Tibial artery (tissue), 4 donors: ENCODE data around the gene CRYM.

Experiments used
- DNase-seq, 2 donors: peaks; one replicate each; pipeline ENCODE4 v3.0.0-alpha.2; 2019
- H3K27ac ChIP-seq, 2 donors: fragments of 200-600 bp; sonication (generic) in 1 of 2; 1 replicate in 1 of 2; 2 replicates in 1 of 2; pipeline ENCODE4 v1.5.1; 2018 to 2019; ENCODE audit warnings: mild to moderate bottlenecking in 1 of 2
- H3K27me3 ChIP-seq, 2 donors: fragments of 200-600 bp; sonication (generic) in 1 of 2; one replicate each; pipeline versions ENCODE4 v1.5.1 to v1.6.0; 2016 to 2019
- H3K36me3 ChIP-seq, 3 donors: fragments of 200-600 bp; sonication (generic) in 2 of 3; one replicate each; pipeline ENCODE4 v1.5.1; 2016 to 2019; ENCODE audit warnings: mild to moderate bottlenecking in 2 of 3
- H3K4me1 ChIP-seq, 4 donors: fragments of 200-600 bp; sonication (generic) in 2 of 4; 1 replicate in 3 of 4; 2 replicates in 1 of 4; pipeline ENCODE4 v1.5.1; 2016 to 2019
- H3K4me3 ChIP-seq, 2 donors: fragments of 200-600 bp; sonication (generic) in 1 of 2; 1 replicate in 1 of 2; 2 replicates in 1 of 2; pipeline ENCODE4 v1.5.1; 2018 to 2019; ENCODE audit warnings: mild to moderate bottlenecking in 2 of 2
- H3K9me3 ChIP-seq, 3 donors: fragments of 200-600 bp; sonication (generic) in 1 of 3; one replicate each; pipeline ENCODE4 v1.5.1; 2016 to 2019
- intact Hi-C: fragments of 100-400 bp; cut with DNase I; formaldehyde crosslinking; loops from one replicate; pipeline ENCODE4 v1.15.0; 2023; ENCODE audit warnings: low total_unique reads
- TF ChIP-seq, protein P1 (sequence below), 2 experiments: fragments of 200-600 bp in 1 of 2; fragments of 450-650 bp in 1 of 2; IDR thresholded peaks; one replicate each; pipeline ENCODE4 v1.5.1; 2017 to 2019; ENCODE audit warnings: antibody characterized with exemption in 2 of 2, mild to moderate bottlenecking in 1 of 2, moderate library complexity in 1 of 2

The CRYM gene

GRCh38 chr16:21224800-21225199, 53.3 kb downstream of the CRYM start:
- H3K4me3 ChIP-seq = no peak overlapping the region
- no peak for DNase-seq
- no peak overlapping the region for H3K27ac ChIP-seq
- peaks cover 0 to 15% of the 10 kb centered on the region in 2 donors for H3K27me3 ChIP-seq
- no peaks in the 10 kb centered on the region for H3K4me1 ChIP-seq
- no peaks in the 10 kb centered on the region for H3K9me3 ChIP-seq
- no peaks in the 10 kb centered on the region for H3K36me3 ChIP-seq
- intact Hi-C loops = no loop called here
- TF ChIP-seq, protein P1, sequence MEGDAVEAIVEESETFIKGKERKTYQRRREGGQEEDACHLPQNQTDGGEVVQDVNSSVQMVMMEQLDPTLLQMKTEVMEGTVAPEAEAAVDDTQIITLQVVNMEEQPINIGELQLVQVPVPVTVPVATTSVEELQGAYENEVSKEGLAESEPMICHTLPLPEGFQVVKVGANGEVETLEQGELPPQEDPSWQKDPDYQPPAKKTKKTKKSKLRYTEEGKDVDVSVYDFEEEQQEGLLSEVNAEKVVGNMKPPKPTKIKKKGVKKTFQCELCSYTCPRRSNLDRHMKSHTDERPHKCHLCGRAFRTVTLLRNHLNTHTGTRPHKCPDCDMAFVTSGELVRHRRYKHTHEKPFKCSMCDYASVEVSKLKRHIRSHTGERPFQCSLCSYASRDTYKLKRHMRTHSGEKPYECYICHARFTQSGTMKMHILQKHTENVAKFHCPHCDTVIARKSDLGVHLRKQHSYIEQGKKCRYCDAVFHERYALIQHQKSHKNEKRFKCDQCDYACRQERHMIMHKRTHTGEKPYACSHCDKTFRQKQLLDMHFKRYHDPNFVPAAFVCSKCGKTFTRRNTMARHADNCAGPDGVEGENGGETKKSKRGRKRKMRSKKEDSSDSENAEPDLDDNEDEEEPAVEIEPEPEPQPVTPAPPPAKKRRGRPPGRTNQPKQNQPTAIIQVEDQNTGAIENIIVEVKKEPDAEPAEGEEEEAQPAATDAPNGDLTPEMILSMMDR (IDR thresholded peaks at IDR 0.05) = no peak

DNA sequence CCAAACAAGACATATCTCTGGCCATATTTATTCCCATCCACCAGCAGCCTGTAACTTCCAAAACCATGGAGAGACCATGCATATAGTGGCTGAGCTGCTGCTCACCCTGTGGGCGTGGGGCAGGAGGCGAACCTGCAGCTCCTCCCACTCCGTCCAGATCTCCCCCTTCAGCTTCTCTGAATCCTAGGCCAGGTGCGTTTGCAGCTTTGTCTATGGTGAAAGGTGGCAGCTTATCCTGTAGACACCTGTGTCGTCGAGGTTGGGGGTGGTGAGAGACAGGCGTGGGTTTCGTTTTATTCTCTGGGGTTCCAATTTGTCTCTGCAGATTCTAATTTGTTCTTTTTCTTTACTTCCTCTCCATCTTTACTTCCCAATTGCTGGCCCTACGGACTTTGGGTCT, 54.3 kb downstream of the CRYM start:
- H3K27ac ChIP-seq = no peak overlapping the region
- no peaks in the 10 kb centered on the region for H3K9me3 ChIP-seq
- no peaks in the 10 kb centered on the region for H3K36me3 ChIP-seq
- H3K27me3 ChIP-seq = peaks cover 0 to 14% of the 10 kb centered on the region in 2 donors
- intact Hi-C loops = loop anchor here (2.0 kb wide), 1 partner anchor 29 kb away; no protein-coding TSS in a partner anchor
- TF ChIP-seq, protein P1 (IDR thresholded peaks at IDR 0.05) = no peak
- no peak for DNase-seq
- H3K4me3 ChIP-seq = no peak overlapping the region
- H3K4me1 ChIP-seq = no peaks in the 10 kb centered on the region

DNA sequence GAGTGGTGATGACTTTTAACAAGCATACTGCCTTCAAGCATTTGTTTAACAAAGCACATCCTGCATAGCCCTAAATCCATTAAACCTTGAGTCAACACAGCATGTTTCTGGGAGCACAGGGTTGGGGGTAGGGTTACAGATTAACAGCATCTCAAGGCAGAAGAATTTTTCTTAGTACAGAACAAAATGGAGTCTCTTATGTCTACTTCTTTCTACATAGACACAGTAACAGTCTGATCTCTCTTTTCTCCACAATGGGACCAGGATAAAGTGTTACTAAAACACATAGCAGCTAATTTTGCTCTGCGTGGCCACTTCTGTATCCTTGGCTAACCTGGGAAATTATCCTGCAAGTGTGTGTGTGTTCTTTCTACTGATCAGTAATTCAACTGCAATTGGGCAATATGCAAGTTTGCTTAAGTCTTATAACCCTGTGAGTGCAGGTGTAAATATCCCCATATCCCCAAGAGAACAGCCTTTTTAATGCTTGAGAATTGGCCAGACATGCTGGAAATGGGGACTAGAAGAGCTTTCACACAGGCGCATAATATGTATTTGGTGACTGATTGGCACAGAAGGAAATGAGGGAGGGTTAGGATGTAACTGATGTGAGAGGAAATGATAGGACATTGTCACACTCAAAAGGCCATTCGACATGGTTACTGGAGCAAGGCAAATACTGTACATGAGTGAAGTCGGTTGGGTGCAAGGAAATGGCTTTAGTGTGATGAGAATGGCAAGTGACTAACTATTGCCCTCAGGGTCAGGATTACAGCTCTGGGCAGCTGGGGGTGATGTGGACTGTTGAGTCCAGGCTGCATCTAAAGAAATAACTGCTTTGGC, 55.4 kb downstream of the CRYM start:
- H3K27me3 ChIP-seq = peaks cover 0 to 18% of the 10 kb centered on the region in 2 donors
- H3K4me3 ChIP-seq = no peak overlapping the region
- DNase-seq = no peak
- no peaks in the 10 kb centered on the region for H3K9me3 ChIP-seq
- H3K27ac ChIP-seq = no peak overlapping the region
- H3K36me3 ChIP-seq = no peaks in the 10 kb centered on the region
- intact Hi-C loops = loop anchor here (2.0 kb wide), 1 partner anchor 28 kb away; no protein-coding TSS in a partner anchor
- TF ChIP-seq, protein P1 (IDR thresholded peaks at IDR 0.05) = no peak
- H3K4me1 ChIP-seq = no peaks in the 10 kb centered on the region

GRCh38 chr16:21219551-21219950, 58.5 kb downstream of the CRYM start:
- intact Hi-C loops = no loop called here
- Histone ChIP-seq H3K27me3 (peaks cover 0 to 16% of the 10 kb centered on the region in 2 donors), H3K4me1 (no peaks in the 10 kb centered on the region), H3K27ac (no peak overlapping the region), H3K4me3 (no peak overlapping the region), H3K9me3 (no peaks in the 10 kb centered on the region), H3K36me3 (no peaks in the 10 kb centered on the region)
- DNase-seq = no peak
- TF ChIP-seq, protein P1 (IDR thresholded peaks at IDR 0.05) = no peak

DNA sequence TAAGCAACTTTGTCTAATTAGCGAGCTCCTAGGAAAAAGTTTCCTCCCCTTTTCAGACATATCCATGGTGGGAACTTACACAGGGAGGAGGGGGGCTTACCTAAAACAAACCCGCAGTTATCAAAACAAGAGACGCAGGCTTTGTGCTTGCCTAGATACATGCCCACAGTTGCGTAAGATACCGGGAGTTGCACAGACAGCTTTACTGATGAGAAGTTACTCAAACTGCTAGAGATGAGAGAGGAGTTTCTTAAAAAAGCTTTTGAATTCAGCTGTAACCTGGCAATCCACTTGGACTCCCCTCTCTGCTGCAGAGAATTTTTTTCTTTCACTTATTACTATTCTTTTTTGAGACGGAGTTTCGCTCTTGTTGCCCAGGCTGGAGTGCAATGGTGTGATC, 59.9 kb downstream of the CRYM start:
- no peak overlapping the region for H3K27ac ChIP-seq

More for the DNA sequence above, 59.9 kb downstream of the CRYM start:
- Histone ChIP-seq H3K4me3 (no peak overlapping the region), H3K27me3 (peaks cover 0 to 17% of the 10 kb centered on the region in 2 donors), H3K36me3 (no peaks in the 10 kb centered on the region), H3K4me1 (no peaks in the 10 kb centered on the region), H3K9me3 (no peaks in the 10 kb centered on the region)
- DNase-seq = no peak
- intact Hi-C loops = no loop called here
- TF ChIP-seq, protein P1 (IDR thresholded peaks at IDR 0.05) = no peak
